HG03196 (cell line): ENCODE measurements around the gene CACNB1.

ENCODE experiments used
- ATAC-seq: cut with Tn5 transposase; IDR thresholded peaks from one replicate; pipeline ENCODE4 v1.9.1; 2021; ENCODE audit not compliant: unreplicated experiment

The CACNB1 gene

GRCh38 chr17:39197380-39198185 lies at the start of gene CACNB1:
CACNB1 (minus strand) TSS chr17:39197669; CDS start chr17:39197495, 174 bp downstream.
- peak; percentile 38 for ATAC-seq

- no peak for ATAC-seq
Measured at GRCh38 chr17:39246274-39246673, 48.8 kb upstream of the CACNB1 start.

- no peak for ATAC-seq
Measured at GRCh38 chr17:39244600-39245570, 47.4 kb upstream of the CACNB1 start.

- ATAC-seq: no peak
Measured at GRCh38 chr17:39244016-39244599, 46.6 kb upstream of the CACNB1 start.

- ATAC-seq: no peak
Measured at GRCh38 chr17:39243155-39243554, 45.7 kb upstream of the CACNB1 start.

- no peak for ATAC-seq
Measured at GRCh38 chr17:39240631-39241030, 43.2 kb upstream of the CACNB1 start.

GRCh38 chr17:39239640-39240314 lies 42.3 kb upstream of the CACNB1 start:
- ATAC-seq: no peak

GRCh38 chr17:39238311-39238972 lies 41.0 kb upstream of the CACNB1 start:
- ATAC-seq: no peak

- ATAC-seq: no peak
Measured at GRCh38 chr17:39237586-39237985, 40.1 kb upstream of the CACNB1 start.

- ATAC-seq: no peak
Measured at GRCh38 chr17:39236981-39237441, 39.5 kb upstream of the CACNB1 start.

- ATAC-seq: no peak
Measured at GRCh38 chr17:39236450-39236927, 39.0 kb upstream of the CACNB1 start.

- ATAC-seq: no peak
Measured at GRCh38 chr17:39235555-39236449, 38.3 kb upstream of the CACNB1 start.

- ATAC-seq: no peak
Measured at GRCh38 chr17:39231591-39232551, 34.4 kb upstream of the CACNB1 start.

GRCh38 chr17:39231091-39231561 lies 33.7 kb upstream of the CACNB1 start:
- ATAC-seq: no peak

- no peak for ATAC-seq
Measured at GRCh38 chr17:39230361-39230760, 32.9 kb upstream of the CACNB1 start.

- ATAC-seq: no peak
Measured at GRCh38 chr17:39229274-39229913, 31.9 kb upstream of the CACNB1 start.

- no peak for ATAC-seq
Measured at GRCh38 chr17:39227364-39227919, 30.0 kb upstream of the CACNB1 start.
